ENCODE measurements around the gene CYFIP1. TPM values are rescaled to one million over a fixed set of nuclear protein-coding genes. Genes with fewer than 3 reads are reported as not detected.

Gene CYFIP1
- total RNA-seq, 1 donor from 2014 or later = 143 TPM

DNA sequence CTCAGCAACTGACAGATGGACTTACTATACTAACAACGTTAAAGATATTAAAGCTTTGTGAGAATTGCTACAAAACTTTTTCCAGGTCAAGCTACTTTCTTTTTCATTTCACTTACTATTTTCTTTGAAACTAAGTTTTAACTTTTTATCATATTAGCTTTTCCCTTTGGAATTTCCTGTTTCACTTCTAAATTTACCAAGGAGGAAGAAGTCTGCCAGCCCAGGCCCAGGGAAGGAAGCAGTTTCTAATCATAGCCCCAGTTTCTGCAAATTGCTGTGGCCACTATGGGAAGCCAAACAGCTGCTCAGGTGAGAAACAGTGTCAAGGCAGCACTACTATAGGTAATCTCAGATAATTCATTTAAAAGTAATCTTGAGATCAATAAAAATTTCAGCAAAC is 18.4 kb downstream of the CYFIP1 start:
- Mint-ChIP-seq H3K4me3 (ENCODE audit: unreplicated experiment) (no peak overlapping the region), H3K27me3 (ENCODE audit: unreplicated experiment) (peaks cover 7% of the 10 kb centered on the region), H3K36me3 (ENCODE audit: unreplicated experiment) (no peaks in the 10 kb centered on the region), H3K27ac (ENCODE audit: unreplicated experiment) (no peak overlapping the region), H3K4me1 (ENCODE audit: low read depth, unreplicated experiment) (peaks cover 24% of the 10 kb centered on the region), H3K9me3 (ENCODE audit: unreplicated experiment) (peaks cover 11% of the 10 kb centered on the region)
- no peak for DNase-seq
- TF ChIP-seq, protein P1, sequence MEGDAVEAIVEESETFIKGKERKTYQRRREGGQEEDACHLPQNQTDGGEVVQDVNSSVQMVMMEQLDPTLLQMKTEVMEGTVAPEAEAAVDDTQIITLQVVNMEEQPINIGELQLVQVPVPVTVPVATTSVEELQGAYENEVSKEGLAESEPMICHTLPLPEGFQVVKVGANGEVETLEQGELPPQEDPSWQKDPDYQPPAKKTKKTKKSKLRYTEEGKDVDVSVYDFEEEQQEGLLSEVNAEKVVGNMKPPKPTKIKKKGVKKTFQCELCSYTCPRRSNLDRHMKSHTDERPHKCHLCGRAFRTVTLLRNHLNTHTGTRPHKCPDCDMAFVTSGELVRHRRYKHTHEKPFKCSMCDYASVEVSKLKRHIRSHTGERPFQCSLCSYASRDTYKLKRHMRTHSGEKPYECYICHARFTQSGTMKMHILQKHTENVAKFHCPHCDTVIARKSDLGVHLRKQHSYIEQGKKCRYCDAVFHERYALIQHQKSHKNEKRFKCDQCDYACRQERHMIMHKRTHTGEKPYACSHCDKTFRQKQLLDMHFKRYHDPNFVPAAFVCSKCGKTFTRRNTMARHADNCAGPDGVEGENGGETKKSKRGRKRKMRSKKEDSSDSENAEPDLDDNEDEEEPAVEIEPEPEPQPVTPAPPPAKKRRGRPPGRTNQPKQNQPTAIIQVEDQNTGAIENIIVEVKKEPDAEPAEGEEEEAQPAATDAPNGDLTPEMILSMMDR (IDR thresholded peaks at IDR 0.05; ENCODE audit: partially characterized antibody, unreplicated experiment) = no peak

DNA sequence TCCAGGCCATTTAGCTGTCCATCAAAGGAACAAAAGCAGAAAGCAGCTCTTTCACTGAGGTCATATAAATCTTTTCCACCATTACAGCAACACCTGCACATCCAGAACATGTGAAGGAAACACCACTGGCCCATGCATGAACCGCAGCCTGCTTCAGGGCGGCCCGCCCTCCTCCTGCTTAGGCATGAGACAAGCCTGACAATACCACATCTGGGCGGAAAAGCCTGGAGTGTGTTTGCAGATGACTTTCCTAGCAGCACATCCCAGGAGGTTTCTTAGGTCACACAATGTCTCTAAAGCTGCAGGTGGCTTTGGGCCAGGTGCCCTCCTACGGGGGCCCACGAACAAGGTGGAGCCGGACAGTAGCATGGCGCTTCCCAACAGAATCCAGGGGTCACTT is 19.6 kb downstream of the CYFIP1 start:
- H3K4me3 Mint-ChIP-seq (ENCODE audit: unreplicated experiment) = no peak overlapping the region
- H3K27me3 Mint-ChIP-seq (ENCODE audit: unreplicated experiment) = peaks cover 6% of the 10 kb centered on the region
- TF ChIP-seq, protein P1 (IDR thresholded peaks at IDR 0.05; ENCODE audit: partially characterized antibody, unreplicated experiment) = no peak
- peaks cover 31% of the 10 kb centered on the region for H3K4me1 Mint-ChIP-seq (ENCODE audit: low read depth, unreplicated experiment)
- no peak overlapping the region for H3K27ac Mint-ChIP-seq (ENCODE audit: unreplicated experiment)
- peaks cover 13% of the 10 kb centered on the region for H3K9me3 Mint-ChIP-seq (ENCODE audit: unreplicated experiment)
- H3K36me3 Mint-ChIP-seq (ENCODE audit: unreplicated experiment) = no peaks in the 10 kb centered on the region
- DNase-seq = no peak

DNA sequence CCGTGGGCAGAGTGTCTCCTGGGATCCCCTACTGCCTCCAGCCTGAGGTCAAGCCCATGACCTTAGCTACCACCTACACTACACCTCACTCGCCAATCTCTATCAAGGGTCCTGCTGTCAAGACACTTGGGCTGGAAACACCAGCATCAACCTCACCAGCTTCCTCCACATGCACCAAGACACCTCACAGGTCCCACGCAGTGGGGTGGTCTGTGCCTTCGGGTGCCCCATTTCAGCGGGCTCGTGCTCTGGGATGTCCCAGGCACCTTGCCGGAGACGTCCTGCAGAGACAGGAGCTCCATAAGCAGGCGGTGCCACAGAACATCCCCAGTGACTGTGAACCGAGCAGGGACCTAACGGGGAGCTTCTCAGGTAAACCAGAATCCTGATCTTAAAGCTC is 20.0 kb downstream of the CYFIP1 start:
- Mint-ChIP-seq H3K4me1 (ENCODE audit: low read depth, unreplicated experiment) (peaks cover 31% of the 10 kb centered on the region), H3K36me3 (ENCODE audit: unreplicated experiment) (no peaks in the 10 kb centered on the region), H3K27me3 (ENCODE audit: unreplicated experiment) (peaks cover 6% of the 10 kb centered on the region), H3K27ac (ENCODE audit: unreplicated experiment) (peak overlapping the region; percentile 62), H3K9me3 (ENCODE audit: unreplicated experiment) (peaks cover 13% of the 10 kb centered on the region), H3K4me3 (ENCODE audit: unreplicated experiment) (no peak overlapping the region)
- TF ChIP-seq, protein P1 (IDR thresholded peaks at IDR 0.05; ENCODE audit: partially characterized antibody, unreplicated experiment) = no peak
- DNase-seq = no peak

DNA sequence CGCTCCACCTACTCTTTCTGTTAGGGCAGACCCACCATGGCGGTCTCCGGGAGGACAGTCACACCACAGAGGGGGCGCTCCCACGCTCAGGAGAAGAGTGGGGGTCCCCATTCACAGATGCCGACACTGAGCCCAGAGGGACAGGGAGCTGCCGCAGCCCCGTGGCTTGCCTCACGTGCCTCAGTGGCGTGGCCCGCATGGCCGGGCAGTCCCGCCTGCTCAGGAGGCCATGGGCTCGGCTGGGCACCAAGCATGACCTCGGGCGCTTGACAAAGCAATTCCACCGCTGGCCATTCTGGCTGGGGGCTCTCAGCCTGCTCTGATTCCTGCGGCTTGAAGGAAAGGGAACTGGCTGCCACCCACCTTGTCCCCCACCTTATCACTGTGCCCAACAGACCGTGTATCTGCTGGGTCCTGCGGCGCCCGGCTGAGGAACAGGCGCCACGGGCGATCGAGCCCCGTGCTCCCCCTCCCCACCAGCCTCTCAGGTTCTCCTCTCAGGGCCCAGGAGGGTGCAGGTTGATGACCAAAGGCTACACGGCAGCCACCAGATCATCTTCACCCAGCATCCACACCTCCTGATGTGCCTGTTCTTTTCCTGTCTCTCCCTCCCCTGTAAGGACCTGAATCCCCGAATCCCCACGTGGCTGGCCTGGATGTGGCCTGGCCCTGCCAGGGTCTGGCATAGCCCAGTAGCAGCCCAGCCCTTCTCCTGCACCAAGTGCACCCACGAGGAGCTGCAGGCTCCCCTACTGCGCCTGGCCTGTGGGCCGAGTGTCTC is 20.7 kb downstream of the CYFIP1 start:
- Mint-ChIP-seq H3K36me3 (ENCODE audit: unreplicated experiment) (no peaks in the 10 kb centered on the region), H3K9me3 (ENCODE audit: unreplicated experiment) (peaks cover 15% of the 10 kb centered on the region), H3K4me1 (ENCODE audit: low read depth, unreplicated experiment) (peaks cover 31% of the 10 kb centered on the region), H3K27ac (ENCODE audit: unreplicated experiment) (no peak overlapping the region), H3K4me3 (ENCODE audit: unreplicated experiment) (no peak overlapping the region), H3K27me3 (ENCODE audit: unreplicated experiment) (peaks cover 6% of the 10 kb centered on the region)
- no peak for DNase-seq
- TF ChIP-seq, protein P1 (IDR thresholded peaks at IDR 0.05; ENCODE audit: partially characterized antibody, unreplicated experiment) = no peak

DNA sequence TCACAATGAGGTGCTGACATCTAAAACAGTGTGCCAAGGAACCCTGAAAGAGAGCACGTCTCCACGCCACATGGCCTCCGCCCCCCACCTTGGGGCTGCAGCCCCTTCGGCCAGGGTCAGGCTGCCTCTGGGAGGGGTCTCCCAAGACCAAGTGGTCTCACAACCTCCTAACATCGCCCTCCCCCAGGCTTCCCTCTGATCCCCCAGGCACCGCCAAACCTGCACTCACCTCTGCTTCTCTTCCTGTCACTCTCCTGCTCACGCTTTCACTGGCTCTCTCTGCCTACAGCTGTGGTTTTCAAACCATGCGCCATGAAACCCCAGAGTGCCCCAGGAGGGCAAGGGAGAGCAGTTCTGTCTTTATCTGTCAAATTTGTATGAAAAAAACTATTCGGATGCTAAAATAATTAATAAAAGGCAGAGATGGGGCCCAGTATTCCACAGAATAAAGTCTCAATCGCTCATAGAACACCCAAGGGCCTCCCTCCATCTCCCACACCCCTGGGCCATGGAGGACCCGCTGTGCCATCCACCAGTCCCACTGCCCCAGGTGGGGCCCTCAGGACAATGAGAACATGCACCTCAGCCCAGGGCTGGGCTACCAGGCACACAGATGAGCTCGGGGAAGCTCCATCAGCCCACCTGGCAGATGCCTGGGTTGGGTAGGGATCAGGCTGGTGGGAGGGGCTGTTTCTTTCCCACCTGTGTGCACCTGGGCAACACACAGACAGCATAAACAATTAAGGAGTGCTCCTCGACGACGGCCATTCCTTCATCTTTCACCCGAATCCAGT is 21.5 kb downstream of the CYFIP1 start:
- Mint-ChIP-seq H3K4me3 (ENCODE audit: unreplicated experiment) (no peak overlapping the region), H3K4me1 (ENCODE audit: low read depth, unreplicated experiment) (peaks cover 25% of the 10 kb centered on the region), H3K27me3 (ENCODE audit: unreplicated experiment) (peaks cover 4% of the 10 kb centered on the region), H3K36me3 (ENCODE audit: unreplicated experiment) (no peaks in the 10 kb centered on the region), H3K9me3 (ENCODE audit: unreplicated experiment) (peaks cover 12% of the 10 kb centered on the region), H3K27ac (ENCODE audit: unreplicated experiment) (no peak overlapping the region)
- TF ChIP-seq, protein P1 (IDR thresholded peaks at IDR 0.05; ENCODE audit: partially characterized antibody, unreplicated experiment) = no peak
- no peak for DNase-seq
